ENCODE measurements around the gene PRAC2. TPM values are rescaled to one million over a fixed set of nuclear protein-coding genes. Genes with fewer than 3 reads are reported as not detected.

PRAC2 gene
- total RNA-seq, 1 donor from 2014 or later: not detected

DNA sequence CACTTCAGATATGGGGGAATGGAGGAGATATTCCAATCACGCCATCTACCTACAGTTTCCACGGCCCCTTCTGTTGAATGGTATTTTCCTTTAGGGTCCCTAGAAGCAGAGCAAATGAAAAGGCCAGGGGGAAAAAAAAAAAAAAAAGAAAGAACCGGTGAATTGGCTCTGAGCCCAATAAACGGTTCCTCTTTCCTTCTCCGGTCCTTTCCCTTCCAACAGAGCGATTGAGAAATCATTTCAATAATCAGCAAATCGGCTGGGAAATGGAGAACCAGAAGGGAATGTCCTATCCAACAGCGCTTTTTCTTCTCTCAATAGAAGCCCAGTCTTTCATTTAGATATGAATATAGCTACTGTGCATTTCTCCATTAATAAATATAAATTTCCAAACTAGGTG lies 32.4 kb downstream of the PRAC2 start:
- Mint-ChIP-seq H3K27ac (ENCODE audit: unreplicated experiment) (no peak overlapping the region), H3K36me3 (ENCODE audit: low read depth) (no peaks in the 10 kb centered on the region), H3K9me3 (no peaks in the 10 kb centered on the region), H3K4me1 (no peaks in the 10 kb centered on the region), H3K4me3 (no peak overlapping the region), H3K27me3 (ENCODE audit: low read depth) (peaks cover 99% of the 10 kb centered on the region)
- TF ChIP-seq CTCF (conservative IDR thresholded peaks at IDR 0.05): no peak
- DNase-seq (ENCODE audit: low read depth, low spot score): no peak

- Mint-ChIP-seq H3K27ac (ENCODE audit: unreplicated experiment) (no peak overlapping the region), H3K36me3 (ENCODE audit: low read depth) (no peaks in the 10 kb centered on the region), H3K4me1 (no peaks in the 10 kb centered on the region), H3K9me3 (no peaks in the 10 kb centered on the region), H3K27me3 (ENCODE audit: low read depth) (peaks cover 99% of the 10 kb centered on the region), H3K4me3 (no peak overlapping the region)
- no peak for DNase-seq (ENCODE audit: low read depth, low spot score)
- no peak for TF ChIP-seq CTCF (conservative IDR thresholded peaks at IDR 0.05)
Observed at GRCh38 chr17:48756830-48757251, 33.9 kb downstream of the PRAC2 start.

GRCh38 chr17:48757524-48757961 lies 34.6 kb downstream of the PRAC2 start:
- H3K9me3 Mint-ChIP-seq: no peaks in the 10 kb centered on the region
- no peak overlapping the region for H3K4me3 Mint-ChIP-seq
- H3K36me3 Mint-ChIP-seq (ENCODE audit: low read depth): no peaks in the 10 kb centered on the region
- peaks cover 99% of the 10 kb centered on the region for H3K27me3 Mint-ChIP-seq (ENCODE audit: low read depth)
- no peak for DNase-seq (ENCODE audit: low read depth, low spot score)
- H3K27ac Mint-ChIP-seq (ENCODE audit: unreplicated experiment): no peak overlapping the region
- TF ChIP-seq CTCF (conservative IDR thresholded peaks at IDR 0.05): no peak
- no peaks in the 10 kb centered on the region for H3K4me1 Mint-ChIP-seq

GRCh38 chr17:48759288-48759687 lies 36.3 kb downstream of the PRAC2 start:
- Mint-ChIP-seq H3K36me3 (ENCODE audit: low read depth) (no peaks in the 10 kb centered on the region), H3K9me3 (no peaks in the 10 kb centered on the region), H3K4me1 (no peaks in the 10 kb centered on the region), H3K27ac (ENCODE audit: unreplicated experiment) (no peak overlapping the region), H3K27me3 (ENCODE audit: low read depth) (peaks cover 99% of the 10 kb centered on the region), H3K4me3 (no peak overlapping the region)
- no peak for TF ChIP-seq CTCF (conservative IDR thresholded peaks at IDR 0.05)
- DNase-seq (ENCODE audit: low read depth, low spot score): no peak

DNA sequence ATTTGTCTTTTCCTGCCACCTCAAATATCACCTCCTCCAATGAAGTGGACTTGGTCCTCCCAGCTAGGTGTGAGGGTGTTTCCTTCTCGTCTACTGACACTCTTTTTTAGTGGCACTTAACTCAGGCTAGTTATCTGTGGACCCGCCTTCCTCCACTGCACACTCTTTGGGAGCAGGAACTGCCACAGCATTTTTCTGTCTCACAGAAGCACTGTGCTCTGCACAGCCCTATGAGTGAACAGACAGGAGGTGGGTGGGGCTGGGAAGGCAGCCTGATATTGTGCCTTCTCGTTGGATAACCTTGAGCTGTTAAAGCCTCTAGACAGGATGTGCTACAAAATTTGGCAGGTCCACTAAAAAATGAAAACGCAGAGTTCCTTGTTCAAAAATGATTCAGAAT lies 37.4 kb downstream of the PRAC2 start:
- no peaks in the 10 kb centered on the region for H3K36me3 Mint-ChIP-seq (ENCODE audit: low read depth)
- H3K27ac Mint-ChIP-seq (ENCODE audit: unreplicated experiment): no peak overlapping the region
- H3K27me3 Mint-ChIP-seq (ENCODE audit: low read depth): peaks cover 99% of the 10 kb centered on the region
- H3K4me3 Mint-ChIP-seq: no peak overlapping the region
- DNase-seq (ENCODE audit: low read depth, low spot score): no peak
- no peak for TF ChIP-seq CTCF (conservative IDR thresholded peaks at IDR 0.05)
- no peaks in the 10 kb centered on the region for H3K9me3 Mint-ChIP-seq
- no peaks in the 10 kb centered on the region for H3K4me1 Mint-ChIP-seq

DNA sequence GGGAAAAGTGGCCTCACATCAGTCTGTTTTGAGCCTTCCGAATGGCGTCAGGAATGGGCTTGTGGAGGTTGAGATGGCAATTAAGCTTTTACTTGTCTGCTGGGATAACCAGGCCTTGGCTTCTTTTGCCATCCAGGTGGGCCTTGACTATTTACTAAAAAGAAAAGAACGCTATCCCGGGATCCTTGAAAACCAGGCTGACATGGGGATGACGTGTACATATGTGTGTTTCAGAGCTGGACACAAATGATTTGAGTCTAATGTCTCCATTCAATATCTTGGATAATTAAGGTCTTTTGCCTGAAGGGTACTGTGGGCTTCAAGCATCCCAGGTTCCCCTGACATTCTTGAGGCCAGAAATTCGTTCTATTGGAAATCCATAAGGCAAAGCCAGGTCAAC lies 38.1 kb downstream of the PRAC2 start:
- no peak overlapping the region for H3K4me3 Mint-ChIP-seq
- no peak overlapping the region for H3K27ac Mint-ChIP-seq (ENCODE audit: unreplicated experiment)
- no peaks in the 10 kb centered on the region for H3K36me3 Mint-ChIP-seq (ENCODE audit: low read depth)
- TF ChIP-seq CTCF (conservative IDR thresholded peaks at IDR 0.05): no peak
- peaks cover 99% of the 10 kb centered on the region for H3K27me3 Mint-ChIP-seq (ENCODE audit: low read depth)
- no peak for DNase-seq (ENCODE audit: low read depth, low spot score)
- H3K9me3 Mint-ChIP-seq: no peaks in the 10 kb centered on the region
- no peaks in the 10 kb centered on the region for H3K4me1 Mint-ChIP-seq

Measured in neural crest cell (in vitro differentiated cells).